ENCODE measurements around the gene SLC25A10.

The SLC25A10 gene

DNA sequence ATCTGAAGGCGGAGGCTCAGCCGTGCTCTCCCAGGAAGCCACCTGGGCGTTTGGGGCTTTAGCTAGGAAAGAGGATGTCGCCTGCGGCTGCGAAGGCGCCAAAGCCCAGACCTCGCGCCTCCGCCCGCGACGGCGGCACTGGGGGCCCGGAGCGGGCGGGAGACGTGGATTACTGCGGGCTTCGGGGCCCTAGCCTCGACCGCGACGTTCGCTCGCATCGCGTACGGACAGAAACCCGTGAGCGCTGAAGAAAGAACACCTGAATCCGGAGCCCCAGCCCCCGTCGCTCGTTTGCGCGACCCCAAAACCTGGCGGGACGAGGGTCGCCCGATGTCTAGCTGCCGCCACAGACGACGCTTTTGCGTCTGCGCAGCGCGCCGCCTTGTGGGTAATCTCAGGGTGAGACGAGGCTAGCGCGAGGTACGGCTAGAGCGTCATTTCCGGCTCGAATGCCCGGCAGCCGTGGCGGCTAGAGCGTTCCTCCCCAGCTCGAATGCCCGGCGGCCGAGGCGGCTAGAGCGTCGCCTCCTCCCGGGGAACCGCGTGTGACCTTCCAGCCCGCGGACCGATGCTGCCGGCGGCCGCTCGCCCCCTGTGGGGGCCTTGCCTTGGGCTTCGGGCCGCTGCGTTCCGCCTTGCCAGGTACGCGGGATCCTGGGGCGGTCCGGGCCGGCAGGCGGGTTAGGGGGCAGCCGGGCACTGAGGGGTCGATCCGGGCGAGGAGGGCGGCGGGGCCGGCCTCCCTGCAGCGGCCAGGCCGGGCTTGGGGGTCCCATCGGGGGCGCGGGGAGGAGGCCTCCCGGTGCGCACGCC lies 8.9 kb upstream of the SLC25A10 start, which contains the start of gene MRPL12:
Gene MRPL12, plus strand, starts transcription at position 434 of the 813 bp plus-strand sequence. Its CDS starts 135 bp downstream, at position 569.
- intact Hi-C loops (cut with DNase I) = loop anchor here (1.0 kb wide), 1 partner anchor 19 kb away; the partner anchor contains the start of gene HGS
- peak; percentile 92 to 99 (median 96) for DNase-seq

DNA sequence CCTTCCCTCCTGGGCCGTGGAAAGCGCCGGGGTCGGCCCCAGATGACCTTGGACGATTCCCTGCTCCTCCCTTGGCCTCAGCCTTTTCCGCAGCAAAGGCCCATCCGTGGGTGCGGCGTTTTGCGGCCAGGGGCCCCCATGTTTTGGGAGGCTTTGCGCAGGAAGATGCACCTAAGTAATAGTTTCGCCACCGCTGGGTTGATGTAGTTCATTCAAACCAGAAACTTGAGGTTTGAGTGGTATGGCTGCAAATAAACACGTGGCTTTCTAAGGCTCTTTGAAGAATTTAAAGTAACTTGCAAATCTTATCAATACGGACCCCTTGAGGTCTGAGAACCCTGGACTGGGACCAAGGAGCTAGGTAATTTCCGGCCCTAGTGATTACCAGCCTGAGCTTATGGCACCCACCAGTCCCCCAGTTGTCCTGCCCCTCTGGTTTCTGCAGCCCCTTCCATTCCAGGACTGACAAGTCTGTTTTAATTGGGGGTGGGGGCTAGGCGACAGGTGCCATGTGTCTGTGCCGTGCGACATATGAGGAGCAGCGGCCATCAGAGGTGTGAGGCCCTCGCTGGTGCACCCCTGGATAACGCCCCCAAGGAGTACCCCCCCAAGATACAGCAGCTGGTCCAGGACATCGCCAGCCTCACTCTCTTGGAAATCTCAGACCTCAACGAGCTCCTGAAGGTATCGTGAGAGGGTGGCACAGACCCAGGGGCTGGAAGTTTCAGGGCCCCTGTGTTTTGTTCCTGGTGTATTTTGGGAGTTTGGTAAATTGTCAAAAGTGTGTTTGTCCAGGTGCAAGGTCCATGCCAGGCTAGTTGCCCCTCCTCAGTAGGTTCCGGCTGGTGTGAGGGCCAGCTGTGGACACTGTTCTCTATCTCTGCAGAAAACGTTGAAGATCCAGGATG lies 8.1 kb upstream of the SLC25A10 start:
- intact Hi-C loops (cut with DNase I) = loop anchor here (1.0 kb wide), 1 partner anchor 20 kb away; the partner anchor contains the start of gene HGS
- no peak for DNase-seq

DNA sequence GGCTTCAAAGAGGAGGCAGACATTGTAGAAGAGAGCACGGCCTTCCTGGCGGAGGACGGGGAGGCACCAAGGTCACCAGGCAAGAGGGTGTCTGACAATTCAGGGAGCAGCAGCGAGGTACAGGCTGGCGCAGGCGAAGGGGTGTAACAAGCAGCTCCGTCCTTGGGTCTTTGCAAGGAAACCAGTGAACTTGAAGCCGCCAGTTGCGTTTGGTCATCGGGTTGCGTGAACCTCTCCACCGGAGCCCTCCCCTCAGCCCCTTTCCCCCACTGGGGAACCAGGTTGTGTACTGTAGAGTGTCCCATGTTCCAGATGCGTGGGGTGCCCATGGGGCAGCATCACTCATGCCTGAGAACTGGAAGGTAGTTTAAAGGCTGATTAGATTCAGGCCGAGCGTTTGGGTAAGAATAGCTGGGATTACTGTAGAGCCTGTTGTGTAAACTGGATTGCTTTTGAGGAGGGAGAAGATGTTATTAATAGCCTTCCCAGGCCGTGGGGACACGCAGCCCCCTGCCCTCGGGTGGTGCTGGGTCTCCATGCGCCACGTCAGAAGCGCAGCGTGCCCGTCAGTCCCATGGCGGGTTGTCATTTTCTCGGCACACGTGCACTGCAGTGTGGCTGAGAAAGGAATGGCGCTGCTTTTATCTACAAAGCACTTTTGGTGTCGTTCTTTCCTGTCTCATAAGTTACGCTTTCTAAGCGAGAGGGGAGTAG lies 6.4 kb upstream of the SLC25A10 start:
- intact Hi-C loops (cut with DNase I) = no loop called here
- no peak for DNase-seq

DNA sequence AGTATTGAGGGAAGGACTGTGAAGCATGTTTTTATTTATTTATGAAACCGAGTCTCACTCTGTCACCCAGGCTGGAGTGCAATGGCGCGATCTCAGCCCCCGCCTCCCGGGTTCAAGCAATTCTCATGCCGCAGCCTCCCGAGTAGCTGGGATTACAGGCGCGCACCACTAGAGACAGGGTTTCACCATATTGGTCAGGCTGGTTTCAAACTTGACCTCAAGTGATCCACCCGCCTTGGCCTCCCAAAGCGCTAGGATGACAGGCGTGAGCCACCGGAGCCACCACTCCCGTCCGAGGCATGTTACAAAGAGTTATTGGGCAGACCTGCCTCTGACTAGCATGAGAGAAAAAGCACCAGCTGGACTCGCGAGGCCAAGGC lies 5.9 kb upstream of the SLC25A10 start:
- DNase-seq = no peak
- intact Hi-C loops (cut with DNase I) = no loop called here

DNA sequence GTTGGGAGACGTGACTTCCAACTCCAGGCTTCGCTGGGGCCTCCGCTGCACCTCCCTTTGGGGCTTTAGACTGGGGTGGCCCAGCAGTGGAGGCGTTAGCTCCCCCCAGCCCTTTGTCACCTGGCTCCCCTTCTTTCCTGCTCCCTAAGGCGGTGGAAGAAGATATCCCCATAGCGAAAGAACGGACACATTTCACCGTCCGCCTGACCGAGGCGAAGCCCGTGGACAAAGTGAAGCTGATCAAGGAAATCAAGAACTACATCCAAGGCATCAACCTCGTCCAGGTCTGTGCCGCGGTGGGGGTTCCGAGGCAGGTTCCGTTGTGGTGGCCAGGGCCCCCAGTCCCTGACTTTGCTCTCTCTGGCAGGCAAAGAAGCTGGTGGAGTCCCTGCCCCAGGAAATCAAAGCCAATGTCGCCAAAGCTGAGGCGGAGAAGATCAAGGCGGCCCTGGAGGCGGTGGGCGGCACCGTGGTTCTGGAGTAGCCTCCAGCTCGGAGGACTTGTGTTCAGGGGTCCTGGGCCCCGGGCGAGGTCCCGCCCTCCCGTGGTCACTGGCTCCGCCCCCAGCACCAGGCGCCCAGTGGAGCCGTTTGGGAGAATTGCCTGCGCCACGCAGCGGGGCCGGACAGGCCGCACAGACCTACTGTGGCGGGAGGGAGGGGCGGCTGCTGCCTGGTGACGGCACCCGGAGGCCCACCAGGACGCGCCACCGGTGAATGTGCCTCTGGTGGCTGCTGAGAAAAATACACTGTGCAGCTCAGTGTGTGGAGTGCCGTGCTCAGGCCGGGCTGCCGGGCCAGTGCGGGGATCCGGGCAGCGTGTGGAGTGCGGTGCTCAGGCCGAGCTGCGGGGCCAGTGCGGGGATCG lies 5.1 kb upstream of the SLC25A10 start:
- intact Hi-C loops (cut with DNase I) = no loop called here
- no peak for DNase-seq

DNA sequence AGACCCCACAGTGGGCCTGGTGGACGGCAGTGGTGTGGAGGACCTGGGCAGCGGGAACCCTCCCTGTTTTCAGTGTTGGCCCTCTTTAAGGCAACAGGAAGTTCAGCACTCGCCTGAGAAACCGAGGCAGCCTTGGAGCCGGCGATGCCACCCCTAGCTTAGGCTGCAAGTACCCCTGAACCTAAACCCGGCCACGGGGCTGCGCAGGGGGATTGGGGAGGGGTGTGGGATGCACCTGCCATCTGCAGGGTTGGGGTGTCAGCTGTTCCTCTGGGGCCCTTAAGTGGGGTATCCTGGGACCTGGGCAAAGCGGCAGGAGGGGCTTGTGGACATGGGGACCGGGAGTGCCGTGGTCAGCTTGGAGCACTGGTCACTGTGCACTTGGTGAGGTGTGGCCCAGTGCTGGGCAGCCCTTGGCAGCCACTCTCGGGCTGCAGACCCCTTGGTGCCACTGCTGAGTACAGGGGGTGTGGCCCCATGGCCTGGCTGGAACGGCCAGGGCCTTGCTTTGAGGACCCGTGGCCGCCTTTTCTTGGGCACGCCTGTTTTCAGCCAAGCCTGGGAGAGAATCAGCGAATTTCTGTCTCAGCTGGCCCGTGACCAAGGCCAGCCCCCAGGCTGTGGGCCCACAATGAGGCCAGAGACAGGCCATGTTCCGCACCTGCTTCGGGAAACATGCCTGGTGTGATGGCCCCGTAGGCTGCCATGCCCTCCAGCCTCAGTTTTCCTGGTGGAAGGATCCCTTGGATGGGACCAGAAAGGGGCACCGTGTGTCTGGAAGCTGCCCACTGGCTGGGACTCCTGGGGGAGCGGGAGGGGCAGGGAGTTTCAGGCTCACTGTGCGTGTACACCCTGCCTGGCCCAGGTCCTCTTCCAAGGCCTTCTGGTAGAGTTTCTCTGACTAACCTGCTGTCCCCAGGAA lies 4.1 kb upstream of the SLC25A10 start:
- intact Hi-C loops (cut with DNase I) = no loop called here
- DNase-seq = no peak

DNA sequence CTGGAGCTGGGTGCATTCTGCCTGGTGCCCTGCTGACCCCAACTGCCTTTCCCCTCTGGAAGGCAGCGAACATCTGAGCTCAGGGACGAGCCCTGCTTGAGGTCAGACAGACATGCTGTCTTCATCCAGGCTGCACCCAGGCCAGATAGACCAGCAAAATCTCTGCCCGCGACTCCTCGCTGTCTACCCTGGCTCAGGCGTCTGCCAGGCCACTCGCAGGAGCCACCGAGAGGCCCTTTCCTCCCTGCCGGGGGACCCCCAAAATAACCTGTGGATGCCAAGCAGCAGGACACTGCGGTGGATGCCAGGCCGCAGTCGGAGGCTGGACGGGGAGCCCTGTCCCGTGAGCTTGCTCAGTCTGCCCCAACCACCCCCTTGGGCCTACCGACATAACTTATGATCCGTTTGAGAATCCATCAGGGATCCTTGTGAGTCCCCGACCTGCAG lies 3.3 kb upstream of the SLC25A10 start:
- intact Hi-C loops (cut with DNase I) = no loop called here
- DNase-seq = no peak

DNA sequence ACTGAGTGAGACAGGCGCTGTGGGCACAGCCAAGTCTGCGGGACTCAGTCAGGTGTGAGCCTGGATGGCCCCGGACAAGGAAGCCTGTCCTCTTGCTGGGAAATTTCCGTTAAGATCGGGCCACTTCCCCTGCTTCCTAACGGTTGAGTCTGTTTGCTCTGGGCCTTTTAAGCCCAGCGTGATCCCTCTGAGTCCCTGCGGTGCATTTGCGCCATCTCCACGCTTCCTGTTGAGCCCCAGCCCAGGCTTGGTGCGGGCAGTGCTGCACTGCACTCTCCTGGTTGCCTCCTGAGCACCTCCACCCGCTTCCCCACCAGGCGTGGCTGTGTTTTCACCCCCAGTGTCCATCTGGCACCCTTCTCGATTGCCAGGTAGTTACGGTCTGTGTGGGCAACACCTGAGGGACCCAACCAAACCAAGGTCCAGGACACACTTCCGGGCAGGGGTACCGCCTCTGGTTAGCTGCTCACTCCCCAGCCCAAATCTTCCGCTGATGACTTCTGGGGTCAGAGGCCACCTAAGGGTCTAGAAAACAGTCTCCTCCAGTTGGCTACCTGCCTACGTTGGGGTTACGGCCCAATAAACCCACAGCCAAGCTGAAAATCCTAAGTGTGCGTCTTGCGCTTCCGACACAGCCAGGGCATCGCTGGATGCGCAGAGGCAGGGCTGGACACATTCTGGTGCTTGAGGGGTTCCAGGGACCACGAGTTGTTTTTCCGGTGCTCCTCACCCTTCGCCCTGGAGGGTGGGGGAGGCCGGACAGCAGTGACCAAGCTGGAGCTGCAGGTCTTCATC lies 1.4 kb upstream of the SLC25A10 start:
- no peak for DNase-seq
- intact Hi-C loops (cut with DNase I) = no loop called here

DNA sequence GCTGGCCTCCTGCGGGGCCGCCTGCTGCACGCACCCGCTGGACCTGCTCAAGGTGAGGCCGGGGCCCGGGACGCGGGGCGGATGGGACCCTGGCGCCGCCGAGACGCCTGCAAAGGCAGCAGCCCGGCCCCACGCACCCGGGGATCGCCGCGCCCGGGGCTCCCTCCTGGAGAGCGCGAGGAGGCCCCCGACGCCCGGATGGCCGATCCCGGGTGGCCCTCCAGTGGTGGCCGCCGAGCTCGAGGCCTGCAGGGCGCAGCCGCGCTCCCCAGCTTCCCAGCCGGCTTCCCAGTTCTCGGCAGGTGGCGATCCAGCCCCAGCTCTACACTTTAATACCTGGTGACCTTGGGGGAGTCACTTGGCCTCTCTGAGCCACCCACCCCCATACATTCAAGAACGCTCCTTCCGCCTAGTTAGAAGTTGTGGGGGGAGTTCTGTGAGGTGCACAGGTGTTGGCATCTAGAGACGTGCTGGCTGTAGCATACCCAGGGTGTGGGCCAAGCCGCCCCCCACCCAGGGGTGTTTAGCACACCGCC lies 452 bp downstream of the SLC25A10 start:
- intact Hi-C loops (cut with DNase I) = no loop called here
- DNase-seq = peak in 1 of 10 donors; percentile 23

DNA sequence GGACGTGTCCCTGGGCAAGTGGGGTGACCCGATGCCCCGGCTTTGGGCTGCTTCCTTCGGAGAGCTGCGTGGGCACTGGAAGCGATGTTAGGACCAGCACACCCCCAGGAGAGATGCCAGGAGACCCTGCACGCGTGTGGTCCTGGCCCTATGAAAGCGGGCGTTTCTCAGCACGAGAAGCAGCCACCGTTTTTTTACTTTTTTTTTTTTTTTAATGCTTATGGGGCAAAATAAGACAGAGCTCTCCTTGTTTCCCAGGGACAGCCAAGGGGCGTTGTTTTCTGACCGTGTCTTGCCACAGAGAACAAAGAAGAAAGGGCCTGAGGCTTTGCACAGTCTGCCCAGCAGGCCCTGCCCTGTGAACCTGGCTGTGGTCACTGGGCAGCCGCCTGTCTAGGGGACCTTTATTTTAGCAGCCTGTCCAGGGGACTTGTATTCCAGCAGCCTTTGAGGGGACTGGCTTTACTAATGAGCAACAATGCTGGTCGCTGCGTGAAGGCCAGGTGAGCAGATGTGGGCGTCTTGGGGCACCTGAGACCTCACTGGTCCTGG lies 996 bp downstream of the SLC25A10 start:
- DNase-seq = no peak
- intact Hi-C loops (cut with DNase I) = no loop called here

DNA sequence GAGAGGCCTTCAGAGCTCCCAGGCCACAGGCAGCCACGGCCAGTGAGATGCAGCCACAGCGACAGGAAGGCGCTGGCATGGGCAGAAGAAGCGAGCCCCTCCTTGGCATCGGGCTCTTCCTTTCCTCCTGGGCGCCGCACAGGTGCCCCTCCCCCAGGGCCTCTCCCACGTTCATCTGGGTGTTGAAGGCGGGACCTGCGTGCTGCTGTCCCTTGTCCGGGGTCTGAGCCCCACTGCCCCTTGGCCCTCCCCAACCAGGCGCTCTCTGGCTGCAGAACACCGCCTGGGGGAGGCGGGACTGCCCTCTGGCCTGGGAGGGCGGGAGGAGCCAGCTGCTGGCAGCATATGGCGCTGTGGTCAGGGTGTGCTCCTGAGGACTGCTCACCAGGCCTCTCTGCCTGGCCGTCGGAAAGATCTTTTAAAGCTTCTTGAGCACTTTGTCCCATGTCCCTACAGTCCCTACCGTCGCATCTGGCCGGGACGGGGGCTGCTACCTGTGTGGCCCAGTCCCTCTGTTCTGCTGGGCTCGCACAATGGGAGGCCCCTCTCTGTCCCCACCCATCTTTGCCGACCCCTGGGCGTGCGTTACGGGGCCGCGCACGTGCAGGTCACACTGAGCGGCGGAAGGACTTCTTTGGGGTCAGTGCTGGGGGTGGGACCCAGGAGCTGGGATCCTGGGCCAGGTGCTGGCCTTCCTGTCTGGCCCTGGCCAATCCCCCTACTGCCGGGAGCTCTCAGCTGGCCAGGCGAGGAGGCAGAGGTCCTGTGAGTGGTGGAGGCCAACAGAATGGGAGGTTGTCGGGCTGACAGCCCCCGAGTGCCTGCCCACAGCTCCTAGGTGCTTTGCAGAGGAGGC lies 1.7 kb downstream of the SLC25A10 start:
- no peak for DNase-seq

DNA sequence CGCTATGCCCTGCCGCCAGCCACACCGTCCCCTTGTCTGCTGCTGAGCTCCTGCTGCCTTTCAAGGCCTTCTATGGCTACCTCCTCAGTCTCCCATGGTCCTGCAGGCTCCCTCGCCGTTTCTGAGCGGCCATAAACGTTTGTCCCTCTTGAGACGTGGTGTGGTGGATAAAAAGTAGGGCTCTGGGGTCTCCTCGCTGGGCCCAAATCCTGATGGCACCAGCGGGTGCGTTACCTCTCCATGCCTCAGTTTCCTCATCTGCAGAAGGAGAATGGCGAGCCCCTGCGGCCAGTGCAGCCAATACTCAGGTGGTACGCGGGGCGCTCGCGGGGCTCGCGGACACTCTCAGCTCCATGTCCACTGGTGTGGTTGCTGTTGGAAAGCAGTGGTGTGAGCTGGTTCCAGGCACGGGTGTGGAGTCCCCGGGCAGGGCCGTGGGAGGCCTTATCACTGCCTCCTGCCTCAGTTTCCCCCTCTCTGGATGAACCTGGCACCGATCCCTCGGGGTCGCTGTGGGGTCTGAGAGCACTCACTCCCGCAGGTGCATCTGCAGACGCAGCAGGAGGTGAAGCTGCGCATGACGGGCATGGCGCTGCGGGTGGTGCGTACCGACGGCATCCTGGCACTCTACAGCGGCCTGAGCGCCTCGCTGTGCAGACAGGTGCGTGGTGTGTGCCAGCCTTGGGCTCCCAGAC lies 2.5 kb downstream of the SLC25A10 start:
- intact Hi-C loops (cut with DNase I) = no loop called here
- no peak for DNase-seq

More for the DNA sequence above, 1.7 kb downstream of the SLC25A10 start:
- intact Hi-C loops (cut with DNase I) = no loop called here

DNA sequence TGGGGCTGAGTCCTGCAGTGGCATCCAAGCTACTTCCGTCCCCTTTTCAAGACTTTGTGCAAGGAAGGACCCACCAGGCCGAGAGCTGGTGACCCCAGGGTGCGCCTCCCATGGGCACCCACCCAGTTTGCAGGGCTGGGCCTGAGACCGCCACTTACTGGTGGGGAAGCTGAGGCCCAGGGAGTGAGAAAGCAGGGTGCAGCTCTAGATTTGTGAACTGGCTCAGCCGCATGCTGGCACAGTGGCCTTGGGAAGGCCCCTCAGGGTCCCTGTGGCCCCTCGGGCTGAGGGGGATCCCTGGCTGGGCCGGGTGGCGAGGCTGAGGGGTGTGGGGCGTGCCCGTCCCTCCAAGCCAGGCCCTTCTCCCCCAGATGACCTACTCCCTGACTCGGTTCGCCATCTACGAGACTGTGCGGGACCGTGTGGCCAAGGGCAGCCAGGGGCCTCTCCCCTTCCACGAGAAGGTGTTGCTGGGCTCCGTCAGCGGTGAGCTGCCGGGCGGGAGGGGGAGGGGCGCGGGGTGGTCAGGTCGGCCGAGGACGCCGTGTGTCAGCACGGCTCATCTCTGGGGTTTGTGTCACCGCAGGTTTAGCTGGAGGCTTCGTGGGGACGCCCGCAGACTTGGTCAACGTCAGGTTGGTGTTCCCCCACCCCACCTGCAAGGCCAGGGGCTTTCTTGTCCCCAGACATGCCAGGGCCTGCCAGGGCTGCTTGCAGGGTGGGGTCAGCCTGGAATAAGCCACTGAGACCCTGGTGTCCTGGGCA lies 3.2 kb downstream of the SLC25A10 start:
- no peak for DNase-seq

DNA sequence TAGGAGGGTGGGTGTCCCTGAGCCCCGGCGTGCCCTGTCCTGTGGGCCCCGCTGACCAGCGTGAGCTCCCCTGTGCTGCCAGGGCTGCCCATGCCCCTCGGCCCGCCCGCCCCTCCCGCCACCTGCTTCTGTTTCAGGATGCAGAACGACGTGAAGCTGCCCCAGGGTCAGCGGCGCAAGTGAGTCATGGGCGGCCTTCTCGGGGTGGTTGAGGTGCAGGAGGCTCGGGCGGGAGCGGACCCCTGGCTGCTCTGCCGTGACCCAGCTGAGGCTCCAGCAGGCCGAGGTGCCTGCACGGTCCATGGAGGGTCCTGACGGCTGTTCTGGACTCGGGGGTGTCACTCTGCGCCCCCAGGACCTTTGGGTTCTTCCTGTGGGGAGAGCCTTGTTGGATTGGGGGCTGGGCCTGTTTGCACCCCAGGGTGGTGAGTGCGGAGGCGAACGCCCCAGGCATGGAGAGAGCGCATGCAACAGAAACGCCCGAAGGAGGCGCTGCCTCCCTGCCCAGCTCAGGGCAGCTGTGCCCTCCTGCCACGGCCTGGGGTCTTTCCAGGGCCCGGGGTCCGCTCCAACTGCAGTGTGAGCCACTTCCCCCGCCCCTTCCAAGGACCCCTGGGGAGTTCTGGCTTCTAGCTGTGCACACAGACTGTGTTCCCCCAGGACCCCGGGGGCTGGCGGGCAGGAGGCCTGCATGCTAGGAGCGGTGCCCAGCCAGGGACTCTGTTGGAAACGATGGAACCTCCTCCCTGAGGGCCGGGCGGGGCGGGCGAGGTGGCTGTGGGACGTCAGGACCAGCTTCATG lies 4.0 kb downstream of the SLC25A10 start:
- intact Hi-C loops (cut with DNase I) = no loop called here
- DNase-seq = no peak

More for the DNA sequence above, 3.2 kb downstream of the SLC25A10 start:
- intact Hi-C loops (cut with DNase I) = no loop called here
